Activated CD4-positive, alpha-beta memory T cell treated with anti-CD3 and anti-CD28 coated beads, Interleukin-2, amount 10 ng/mL, durations not matched to agents 7 days and 5 days (primary cell): Measurements from ENCODE around the gene MUTYH. TPM values are rescaled to one million over a fixed set of nuclear protein-coding genes. Genes with fewer than 3 reads are reported as not detected.
A peak's percentile ranks its signal among the peaks of the same experiment; 100 is the strongest.
"Not testable (repeated sequence)": the region's sequence is repeated elsewhere in the genome, so short reads cannot be mapped to it uniquely, and the experiment has no call there.

Experiments used
- CTCF ChIA-PET: fragments of 350-600 bp; sonication (Branson Sonifier 250); formaldehyde crosslinking; loops from one replicate; lab custom pipeline; 2021; ENCODE audit warnings: antibody characterized with exemption, inconsistent platforms; lab: Charles Lee
- POLR2A ChIA-PET: fragments of 350-600 bp; sonication (Branson Sonifier 250); formaldehyde crosslinking; loops from one replicate; lab custom pipeline; 2021; ENCODE audit warnings: antibody characterized with exemption; lab: Charles Lee
- DNase-seq: peaks from one replicate; pipeline ENCODE4 v3.0.0-alpha.2; 2020
- H3K27ac Mint-ChIP-seq: one replicate; pipeline ENCODE4 v1.8.0; 2021; ENCODE audit warnings: mild to moderate bottlenecking, mixed read lengths
- H3K27me3 Mint-ChIP-seq: one replicate; pipeline ENCODE4 v1.8.0; 2021; ENCODE audit warnings: mixed read lengths
- H3K36me3 Mint-ChIP-seq: one replicate; pipeline ENCODE4 v1.8.0; 2021; ENCODE audit warnings: low read depth, mixed read lengths
- H3K4me1 Mint-ChIP-seq: one replicate; pipeline ENCODE4 v1.8.0; 2021; ENCODE audit warnings: mixed read lengths
- H3K4me3 Mint-ChIP-seq: one replicate; pipeline ENCODE4 v1.8.0; 2021; ENCODE audit warnings: mild to moderate bottlenecking, mixed read lengths
- H3K9me3 Mint-ChIP-seq: one replicate; pipeline ENCODE4 v1.8.0; 2021; ENCODE audit warnings: mixed read lengths
- total RNA-seq, 2 experiments: library from RNA; stranded (reverse); gene quantifications; one replicate each; pipeline ENCODE4 v1.2.3, GENCODE V29; 2021

MUTYH gene
- total RNA-seq, result 10 to 100 TPM; 37.2 to 39.2 TPM

GRCh38 chr1:45339789-45340558 is at the start of gene MUTYH, which contains the start of gene TOE1:
Gene MUTYH (minus strand): TSS chr1:45340440. CDS start chr1:45334505, 5,935 bp downstream.
Gene TOE1 (plus strand): TSS chr1:45340170. CDS start chr1:45340253, 83 bp downstream.
- Mint-ChIP-seq H3K4me3 (peak within 1 kb of the TSS; percentile 96), H3K36me3 (peaks cover 54% of the 10 kb centered on the region), H3K27ac (peak within 1 kb of the TSS; percentile 100), H3K4me1 (peaks cover 58% of the 10 kb centered on the region), H3K27me3 (no peaks in the 10 kb centered on the region), H3K9me3 (no peaks in the 10 kb centered on the region)
- peak; percentile 96 for DNase-seq
- CTCF ChIA-PET, result interaction anchor here (1.0 to 3.5 kb wide), 23 partner anchors 11 to 609 kb away, joined by 3 to 37 read pairs (median 6); partner anchors contain the start of genes CCDC163, HECTD3, HPDL and MMACHC
- POLR2A ChIA-PET, result interaction anchor here (0.6 to 6.2 kb wide), 42 partner anchors 10 to 828 kb away, joined by 3 to 143 read pairs (median 7); partner anchors contain the start of genes AKR1A1, BTBD19, CCDC163 and DYNLT4

DNA sequence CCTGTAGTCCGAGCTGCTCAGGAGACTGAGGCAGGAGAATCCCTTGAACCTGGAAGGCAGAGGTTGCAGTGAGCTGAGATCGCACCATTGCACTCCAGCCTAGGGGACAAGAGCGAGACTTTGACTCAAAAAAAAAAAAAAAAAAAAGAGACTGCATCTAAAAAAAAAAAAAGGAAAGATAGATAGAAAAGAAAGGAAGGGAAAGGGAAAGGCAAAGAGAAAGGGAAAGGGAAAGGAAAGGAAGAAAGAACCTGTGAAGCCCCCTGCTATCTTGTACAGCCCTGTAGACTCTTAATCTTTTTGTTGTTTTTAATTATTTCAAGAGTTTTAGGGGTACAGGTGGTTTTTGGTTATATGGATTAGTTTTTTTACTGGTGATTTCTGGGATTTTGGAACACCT is 46.0 kb upstream of the MUTYH start:
- DNase-seq, result no peak
- ChIA-PET CTCF (no interaction called here), POLR2A (no interaction called here)
- Mint-ChIP-seq H3K9me3 (no peaks in the 10 kb centered on the region), H3K27me3 (no peaks in the 10 kb centered on the region), H3K4me3 (no peak overlapping the region), H3K4me1 (no peaks in the 10 kb centered on the region), H3K36me3 (no peaks in the 10 kb centered on the region), H3K27ac (no peak overlapping the region)

- DNase-seq, result no peak
- Mint-ChIP-seq H3K4me1 (no peaks in the 10 kb centered on the region), H3K36me3 (no peaks in the 10 kb centered on the region), H3K9me3 (no peaks in the 10 kb centered on the region), H3K27ac (no peak overlapping the region), H3K27me3 (no peaks in the 10 kb centered on the region), H3K4me3 (no peak overlapping the region)
- POLR2A ChIA-PET, result no interaction called here
- CTCF ChIA-PET, result interaction anchor here (0.5 kb wide), 1 partner anchor 82 kb away, joined by 3 read pairs; no protein-coding TSS in a partner anchor
These were observed 45.1 kb upstream of the MUTYH start for GRCh38 chr1:45385302-45385701.

DNA sequence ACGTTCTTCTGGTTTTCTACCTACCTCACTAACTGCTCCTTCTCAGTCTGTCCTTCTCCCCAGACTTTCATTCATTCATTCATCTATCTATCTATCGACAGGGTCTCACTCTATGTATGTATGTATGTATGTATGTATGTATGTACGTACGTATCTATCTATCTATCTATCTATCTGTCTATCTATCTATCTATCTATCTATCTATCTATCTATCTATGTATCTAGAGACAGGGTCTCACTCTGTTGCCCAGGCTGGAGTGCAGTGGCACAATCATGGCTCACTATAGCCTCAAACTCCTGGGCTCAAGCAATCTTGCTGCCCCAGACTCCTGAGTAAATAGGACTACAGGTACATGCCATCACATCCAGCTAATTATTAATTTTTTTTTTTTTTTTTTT is 44.0 kb upstream of the MUTYH start:
- H3K4me3 Mint-ChIP-seq, H3K36me3 Mint-ChIP-seq, H3K9me3 Mint-ChIP-seq, H3K27me3 Mint-ChIP-seq, H3K4me1 Mint-ChIP-seq, DNase-seq, POLR2A ChIA-PET, H3K27ac Mint-ChIP-seq: not testable (repeated sequence)
- CTCF ChIA-PET, result interaction anchor here (0.7 kb wide), 1 partner anchor 100 kb away, joined by 3 read pairs; no protein-coding TSS in a partner anchor

DNA sequence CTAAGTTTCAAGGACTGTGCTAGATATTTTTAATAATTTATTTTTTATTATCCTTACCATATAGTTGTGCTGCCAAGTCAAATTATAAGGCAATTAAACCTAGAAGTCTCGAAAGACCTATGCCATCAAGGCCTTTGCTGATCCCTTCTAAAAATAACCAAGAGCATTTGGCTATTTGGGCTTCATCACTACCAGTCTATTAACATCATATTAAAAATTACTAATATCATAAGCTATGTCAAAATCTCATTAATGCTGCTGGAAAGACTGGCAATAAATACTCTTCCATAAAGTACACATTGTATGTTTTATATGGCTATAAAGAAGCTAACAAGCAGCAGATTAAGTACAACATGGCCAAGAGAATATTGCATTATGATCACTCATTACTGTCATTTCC is 43.0 kb upstream of the MUTYH start:
- Mint-ChIP-seq H3K36me3 (no peaks in the 10 kb centered on the region), H3K4me1 (no peaks in the 10 kb centered on the region), H3K27ac (no peak overlapping the region), H3K4me3 (no peak overlapping the region), H3K27me3 (no peaks in the 10 kb centered on the region), H3K9me3 (no peaks in the 10 kb centered on the region)
- ChIA-PET POLR2A (no interaction called here), CTCF (interaction anchor here (0.7 kb wide), 1 partner anchor 26 kb away, joined by 3 read pairs; no protein-coding TSS in a partner anchor)
- no peak for DNase-seq

DNA sequence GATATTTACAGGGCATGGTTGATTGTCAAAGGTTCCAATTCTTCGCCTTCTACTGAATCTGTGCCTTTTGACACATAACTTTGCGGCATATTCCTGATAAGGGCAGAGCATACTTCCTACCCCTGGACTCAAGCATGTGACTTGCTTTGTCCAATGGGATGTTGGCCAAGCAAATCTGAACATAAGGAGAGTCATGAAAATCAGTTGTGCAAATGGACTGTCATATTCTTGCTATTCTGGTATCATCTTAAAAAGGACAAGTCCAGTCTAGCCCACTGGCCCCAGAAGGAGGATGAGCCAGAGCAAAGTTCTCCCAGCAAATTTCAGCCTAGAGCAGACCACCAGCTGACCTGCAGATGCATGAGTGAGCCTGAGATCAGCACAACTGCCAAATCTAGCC is 41.0 kb upstream of the MUTYH start:
- Mint-ChIP-seq H3K9me3 (no peaks in the 10 kb centered on the region), H3K4me3 (no peak overlapping the region), H3K36me3 (no peaks in the 10 kb centered on the region), H3K4me1 (no peaks in the 10 kb centered on the region), H3K27me3 (no peaks in the 10 kb centered on the region), H3K27ac (no peak overlapping the region)
- ChIA-PET POLR2A (no interaction called here), CTCF (interaction anchor here (0.7 kb wide), 1 partner anchor 187 kb away, joined by 4 read pairs; no protein-coding TSS in a partner anchor)
- DNase-seq, result no peak

GRCh38 chr1:45380730-45381129 is 40.5 kb upstream of the MUTYH start:
- no peak overlapping the region for H3K4me3 Mint-ChIP-seq
- CTCF ChIA-PET, result no interaction called here
- no peaks in the 10 kb centered on the region for H3K27me3 Mint-ChIP-seq
- no peaks in the 10 kb centered on the region for H3K4me1 Mint-ChIP-seq
- no peak overlapping the region for H3K27ac Mint-ChIP-seq
- POLR2A ChIA-PET, result no interaction called here
- no peak for DNase-seq
- H3K36me3 Mint-ChIP-seq, result no peaks in the 10 kb centered on the region
- H3K9me3 Mint-ChIP-seq, result no peaks in the 10 kb centered on the region

- Mint-ChIP-seq H3K36me3 (no peaks in the 10 kb centered on the region), H3K4me3 (no peak overlapping the region), H3K27ac (no peak overlapping the region), H3K4me1 (no peaks in the 10 kb centered on the region), H3K9me3 (no peaks in the 10 kb centered on the region), H3K27me3 (no peaks in the 10 kb centered on the region)
- DNase-seq, result no peak
- ChIA-PET POLR2A (no interaction called here), CTCF (no interaction called here)
These were observed 39.9 kb upstream of the MUTYH start for GRCh38 chr1:45380125-45380524.

DNA sequence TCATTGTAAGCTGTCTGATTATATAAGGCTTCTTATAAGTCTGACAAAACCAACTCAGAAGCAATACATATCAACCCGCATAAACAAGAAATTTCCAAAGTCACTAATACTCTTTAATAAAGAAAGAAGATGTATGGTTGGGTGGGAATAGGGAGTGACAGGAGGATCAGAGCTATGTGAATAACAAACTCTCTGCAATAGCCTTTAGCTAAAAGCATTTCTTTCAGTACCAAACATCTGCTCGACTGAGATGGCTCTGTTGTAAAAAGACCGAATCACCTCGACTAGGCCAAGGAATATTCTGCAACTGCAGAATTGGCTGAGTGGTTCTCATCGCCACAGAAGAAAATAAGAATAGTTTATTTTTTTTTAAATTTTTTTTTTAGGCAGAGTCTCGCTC is 39.3 kb upstream of the MUTYH start:
- Mint-ChIP-seq H3K36me3 (no peaks in the 10 kb centered on the region), H3K27me3 (no peaks in the 10 kb centered on the region), H3K9me3 (no peaks in the 10 kb centered on the region), H3K4me3 (no peak overlapping the region), H3K4me1 (peaks cover 3% of the 10 kb centered on the region), H3K27ac (no peak overlapping the region)
- no peak for DNase-seq
- POLR2A ChIA-PET, result interaction anchor here (1.3 kb wide), 1 partner anchor 40 kb away, joined by 6 read pairs; the partner anchor contains the start of genes MUTYH and TOE1
- CTCF ChIA-PET, result no interaction called here

- Mint-ChIP-seq H3K4me3 (no peak overlapping the region), H3K9me3 (no peaks in the 10 kb centered on the region), H3K27ac (no peak overlapping the region), H3K4me1 (peaks cover 5% of the 10 kb centered on the region), H3K36me3 (no peaks in the 10 kb centered on the region), H3K27me3 (no peaks in the 10 kb centered on the region)
- ChIA-PET POLR2A (no interaction called here), CTCF (no interaction called here)
- no peak for DNase-seq
These were observed 37.9 kb upstream of the MUTYH start for GRCh38 chr1:45378184-45378583.

GRCh38 chr1:45375104-45376090 is 35.2 kb upstream of the MUTYH start:
- Mint-ChIP-seq H3K4me3 (no peak overlapping the region), H3K27me3 (no peaks in the 10 kb centered on the region), H3K4me1 (peaks cover 8% of the 10 kb centered on the region), H3K27ac (no peak overlapping the region), H3K36me3 (no peaks in the 10 kb centered on the region), H3K9me3 (no peaks in the 10 kb centered on the region)
- DNase-seq, result no peak
- ChIA-PET CTCF (interaction anchor here (0.6 to 1.1 kb wide), 2 partner anchors 49 to 532 kb away, joined by 3 to 7 read pairs; no protein-coding TSS in a partner anchor), POLR2A (no interaction called here)

DNA sequence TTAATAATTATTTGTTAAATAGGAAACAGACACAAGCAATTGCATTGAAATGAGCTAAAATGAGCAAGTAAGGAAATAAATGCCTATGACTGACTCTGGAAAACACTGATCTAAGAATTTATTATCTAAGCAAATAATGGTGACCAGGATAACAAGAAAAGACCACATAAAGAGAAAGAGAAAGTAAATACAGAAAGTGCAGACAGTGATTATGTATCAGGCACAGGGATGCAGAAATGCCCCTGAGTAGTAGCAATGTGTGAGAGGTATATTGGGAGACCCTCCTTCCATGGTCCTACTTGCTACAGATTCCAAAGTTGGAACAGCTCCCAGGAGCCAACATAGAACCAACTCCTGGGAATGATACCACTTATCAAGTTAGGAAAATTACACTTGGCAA is 33.3 kb upstream of the MUTYH start:
- ChIA-PET POLR2A (no interaction called here), CTCF (interaction anchor here (1.0 to 1.4 kb wide), 3 partner anchors 14 to 33 kb away, joined by 3 to 5 read pairs (median 3); partner anchors contain the start of gene MUTYH)
- no peak overlapping the region for H3K27ac Mint-ChIP-seq

More for the DNA sequence above, 33.3 kb upstream of the MUTYH start:
- no peaks in the 10 kb centered on the region for H3K36me3 Mint-ChIP-seq
- H3K27me3 Mint-ChIP-seq, result no peaks in the 10 kb centered on the region
- no peaks in the 10 kb centered on the region for H3K9me3 Mint-ChIP-seq
- peaks cover 8% of the 10 kb centered on the region for H3K4me1 Mint-ChIP-seq
- H3K4me3 Mint-ChIP-seq, result no peak overlapping the region
- DNase-seq, result no peak
